Left cardiac atrium (tissue), 4 donors: ENCODE measurements around the gene RAB3IP. TPM values are rescaled to one million over a fixed set of nuclear protein-coding genes. Genes with fewer than 3 reads are reported as not detected.
"Not testable (repeated sequence)": the region's sequence is repeated elsewhere in the genome, so short reads cannot be mapped to it uniquely, and the experiment has no call there.

Source experiments
- ATAC-seq, 2 donors: fragments of 200-7000 bp; cut with Tn5 transposase; one replicate each; pipeline ENCODE4 v1.9.1; 2020; ENCODE audit warnings: mild to moderate bottlenecking in 2 of 2, moderate library complexity in 2 of 2
- DNase-seq: peaks from one replicate; pipeline ENCODE4 v3.0.0-alpha.2; 2020
- intact Hi-C, 2 donors: fragments of 100-400 bp; cut with DNase I; formaldehyde crosslinking; loops; one replicate each; pipeline versions ENCODE4 v1.14.1 to v1.15.1; 2022 to 2023
- total RNA-seq, 2 donors: library from RNA; stranded (reverse); fragmentation: NEBNext Ultra II Directional; extraction: Animal tissue kit (Norgen Biotek cat#: 25700); gene quantifications; one replicate each; pipeline ENCODE4 v1.2.1, GENCODE V29; 2021
- donor health status: DM: no; HTN: yes; CAD: no.
- donor health status: DM: no; HTN: yes; CAD: no; lungs with severe emphysema.
- donor health status: DM: yes; HTN: yes; CAD: no.
- donor health status: Dilated cardiomyopathy.

RAB3IP gene
- total RNA-seq, 2 donors from 2014 or later: 16.2 to 26.0 TPM

- no peak for DNase-seq
- no peak for ATAC-seq
- intact Hi-C loops: no loop called here
Measured at GRCh38 chr12:69751476-69751875, 12.8 kb downstream of the RAB3IP start.

GRCh38 chr12:69755302-69755701 lies 16.6 kb downstream of the RAB3IP start:
- DNase-seq (no peak), ATAC-seq (no peak)
- intact Hi-C loops: no loop called here

- no peak for ATAC-seq
- intact Hi-C loops: no loop called here
- DNase-seq: no peak
Measured at GRCh38 chr12:69756088-69756755, 17.6 kb downstream of the RAB3IP start.

- DNase-seq (no peak), ATAC-seq (no peak)
- intact Hi-C loops: no loop called here
Measured at GRCh38 chr12:69758105-69758504, 19.4 kb downstream of the RAB3IP start.

- intact Hi-C loops, ATAC-seq, DNase-seq: not testable (repeated sequence)
Measured at GRCh38 chr12:69759581-69759980, 20.9 kb downstream of the RAB3IP start.

GRCh38 chr12:69765515-69765914 lies 26.9 kb downstream of the RAB3IP start:
- DNase-seq: no peak
- intact Hi-C loops: no loop called here
- ATAC-seq: no peak

DNA sequence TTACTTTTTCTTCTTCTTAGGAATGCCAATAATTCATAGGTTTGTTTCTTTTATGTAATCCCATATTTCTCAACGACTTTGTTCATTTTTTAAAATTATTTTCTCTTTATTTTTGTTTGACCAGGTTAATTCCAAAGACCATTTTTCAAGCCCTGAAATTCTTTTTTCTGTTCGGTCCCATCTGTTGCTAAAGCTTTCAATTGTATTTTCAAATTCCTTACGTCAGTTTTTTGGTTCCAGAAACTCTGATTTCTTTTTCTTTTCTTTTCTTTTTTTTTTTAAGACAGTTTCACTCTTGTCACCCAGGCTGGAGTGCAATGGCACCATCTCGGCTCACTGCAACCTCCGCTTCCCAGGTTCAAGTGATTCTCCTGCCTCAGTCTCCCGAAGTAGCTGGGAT lies 27.6 kb downstream of the RAB3IP start:
- ATAC-seq: no peak
- intact Hi-C loops: no loop called here

GRCh38 chr12:69779928-69780327 lies 41.3 kb downstream of the RAB3IP start:
- DNase-seq (no peak), ATAC-seq (no peak)
- intact Hi-C loops: no loop called here

More for the DNA sequence above, 27.6 kb downstream of the RAB3IP start:
- DNase-seq: no peak

- DNase-seq (no peak), ATAC-seq (no peak)
- intact Hi-C loops: no loop called here
Measured at GRCh38 chr12:69783365-69783764, 44.7 kb downstream of the RAB3IP start.

- DNase-seq (no peak), ATAC-seq (no peak)
- intact Hi-C loops: no loop called here
Measured at GRCh38 chr12:69789351-69789750, 50.7 kb downstream of the RAB3IP start.

DNA sequence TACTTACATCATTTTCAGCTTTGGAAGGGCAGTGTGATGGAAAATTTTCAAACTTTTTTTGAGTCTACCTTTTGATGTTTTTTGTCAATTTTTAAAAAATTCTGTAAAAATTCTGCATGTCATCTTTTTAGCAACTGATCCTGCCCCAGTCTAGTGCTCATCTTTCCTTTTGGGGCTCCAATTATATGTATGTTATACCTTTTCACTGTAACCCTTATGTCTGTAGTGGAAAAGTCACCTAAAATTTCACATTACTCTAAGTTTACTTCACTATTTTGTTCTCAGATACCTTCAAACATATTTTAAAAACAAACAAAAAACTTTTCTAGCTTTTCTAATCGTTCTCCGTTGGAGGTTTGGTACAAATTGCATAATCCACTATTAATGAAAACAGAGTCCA lies 53.9 kb downstream of the RAB3IP start:
- DNase-seq (no peak), ATAC-seq (no peak)
- intact Hi-C loops: no loop called here

GRCh38 chr12:69807101-69807897 lies 68.6 kb downstream of the RAB3IP start:
- intact Hi-C loops, ATAC-seq: not testable (repeated sequence)

GRCh38 chr12:69810870-69811498 lies 72.3 kb downstream of the RAB3IP start:
- intact Hi-C loops: no loop called here
- no peak for ATAC-seq

More at GRCh38 chr12:69807101-69807897, 68.6 kb downstream of the RAB3IP start:
- not testable (repeated sequence) for DNase-seq

GRCh38 chr12:69816082-69816481 lies 77.4 kb downstream of the RAB3IP start:
- no peak for ATAC-seq
- DNase-seq: no peak
- intact Hi-C loops: no loop called here

More at GRCh38 chr12:69810870-69811498, 72.3 kb downstream of the RAB3IP start:
- DNase-seq: no peak

- ATAC-seq: peak in 1 of 2 donors; percentile 29
- intact Hi-C loops: no loop called here
- no peak for DNase-seq
Measured at GRCh38 chr12:69821032-69821455, 82.4 kb downstream of the RAB3IP start.

DNA sequence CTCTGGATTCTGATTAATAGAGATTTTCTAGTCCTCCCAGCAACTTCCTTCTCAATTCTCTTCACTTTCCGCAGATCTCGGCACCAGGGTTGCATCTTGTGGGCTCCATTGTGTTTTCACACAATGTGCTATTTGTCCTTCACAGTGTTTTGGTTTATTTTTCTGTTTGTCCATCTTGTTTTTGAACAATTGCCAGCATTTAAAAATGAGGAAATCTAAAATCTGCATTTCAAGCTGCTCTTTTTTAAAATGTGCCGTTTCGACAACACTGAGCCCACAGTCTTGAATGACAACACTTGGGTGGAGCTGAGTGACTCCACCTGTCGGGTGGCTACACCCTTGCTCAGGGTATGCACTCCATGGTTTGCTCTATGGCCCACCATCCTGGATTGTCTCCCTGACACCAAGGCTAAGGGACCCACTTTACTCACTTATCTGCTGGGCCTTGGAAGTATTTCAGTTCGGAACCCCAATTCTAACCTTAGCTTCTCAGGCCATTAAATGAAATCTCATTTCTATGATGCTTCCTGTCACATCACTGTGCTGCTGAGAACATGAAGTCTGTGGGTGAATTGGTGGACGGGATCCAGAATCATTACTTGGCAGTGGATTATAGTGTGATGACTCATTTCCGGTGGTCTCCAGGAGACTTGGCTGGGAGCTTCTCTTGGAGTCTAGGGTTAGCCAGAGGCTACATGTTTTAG lies 82.9 kb downstream of the RAB3IP start:
- DNase-seq (no peak), ATAC-seq (peak in 1 of 2 donors; percentile 78)
- intact Hi-C loops: no loop called here

DNA sequence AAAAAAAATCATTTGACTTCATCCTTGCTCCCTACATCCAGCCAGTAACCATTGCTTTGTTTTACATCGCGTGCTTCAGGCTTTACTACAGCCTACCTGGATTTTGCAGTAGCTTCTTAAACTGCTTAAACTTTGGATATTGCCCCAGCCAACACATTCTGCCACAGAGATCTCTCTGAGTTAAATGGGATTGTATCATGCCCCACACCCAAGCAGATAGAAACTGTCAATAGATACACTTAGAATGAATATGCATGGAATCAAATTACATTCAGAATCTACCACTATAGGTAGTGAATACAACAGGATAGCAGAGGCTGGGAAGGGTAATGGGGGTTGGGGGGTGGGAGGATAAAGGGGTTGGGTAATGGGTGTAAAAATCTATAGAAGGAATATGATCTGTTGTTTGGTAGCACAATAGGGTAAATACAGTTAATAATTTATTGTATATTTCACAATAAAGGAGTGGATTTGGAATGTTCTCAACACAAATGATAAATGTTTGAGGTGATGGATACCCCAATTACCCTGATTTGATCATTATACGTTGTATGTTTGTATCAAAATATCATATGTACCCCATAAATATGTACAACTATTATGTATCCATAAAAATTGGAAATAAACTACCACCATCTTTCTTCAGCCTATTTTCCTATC lies 83.7 kb downstream of the RAB3IP start:
- ATAC-seq: no peak
- no peak for DNase-seq
- intact Hi-C loops: no loop called here

GRCh38 chr12:69824028-69824427 lies 85.4 kb downstream of the RAB3IP start:
- ATAC-seq: no peak
- intact Hi-C loops: no loop called here
- no peak for DNase-seq

DNA sequence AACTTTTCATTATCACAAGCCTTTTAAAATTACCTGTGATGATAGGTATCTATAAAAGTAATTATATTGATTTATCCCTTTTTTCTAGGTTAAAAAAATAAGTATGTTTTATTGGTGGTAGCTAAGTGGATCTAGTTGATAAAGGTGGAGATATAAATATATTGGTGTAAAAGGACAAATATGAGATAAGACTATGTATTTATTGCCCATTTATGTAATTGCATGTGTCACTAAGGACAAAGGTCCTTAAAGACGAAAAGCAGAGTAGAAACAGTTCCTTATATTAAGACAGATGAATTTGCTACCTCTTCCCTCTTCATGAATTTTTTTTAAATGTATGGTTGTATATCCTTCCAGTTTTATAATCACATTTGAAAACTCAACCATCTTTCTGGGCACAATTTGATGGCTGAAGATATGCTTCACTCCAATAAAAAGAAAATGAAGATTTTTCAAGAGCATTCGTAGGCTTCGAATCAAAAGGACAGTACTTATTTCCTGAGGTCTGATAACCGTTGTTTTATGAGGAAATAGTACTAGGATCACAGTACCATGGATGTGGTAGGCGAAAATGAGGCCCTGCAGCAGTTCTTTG lies 86.4 kb downstream of the RAB3IP start, which contains the start of gene MYRFL:
MYRFL (plus strand) TSS at position 262 of the 595 bp plus-strand sequence; CDS start at position 553, 291 bp downstream.
- DNase-seq: no peak
- intact Hi-C loops: no loop called here
- ATAC-seq: no peak
